NCI-H1092 (cell line): Measurements from ENCODE around the gene DLG5.

Experiments used
- DNase-seq: peaks from one replicate; lab custom pipeline; 2025; lab: John Stamatoyannopoulos, UW

The DLG5 gene

DNA sequence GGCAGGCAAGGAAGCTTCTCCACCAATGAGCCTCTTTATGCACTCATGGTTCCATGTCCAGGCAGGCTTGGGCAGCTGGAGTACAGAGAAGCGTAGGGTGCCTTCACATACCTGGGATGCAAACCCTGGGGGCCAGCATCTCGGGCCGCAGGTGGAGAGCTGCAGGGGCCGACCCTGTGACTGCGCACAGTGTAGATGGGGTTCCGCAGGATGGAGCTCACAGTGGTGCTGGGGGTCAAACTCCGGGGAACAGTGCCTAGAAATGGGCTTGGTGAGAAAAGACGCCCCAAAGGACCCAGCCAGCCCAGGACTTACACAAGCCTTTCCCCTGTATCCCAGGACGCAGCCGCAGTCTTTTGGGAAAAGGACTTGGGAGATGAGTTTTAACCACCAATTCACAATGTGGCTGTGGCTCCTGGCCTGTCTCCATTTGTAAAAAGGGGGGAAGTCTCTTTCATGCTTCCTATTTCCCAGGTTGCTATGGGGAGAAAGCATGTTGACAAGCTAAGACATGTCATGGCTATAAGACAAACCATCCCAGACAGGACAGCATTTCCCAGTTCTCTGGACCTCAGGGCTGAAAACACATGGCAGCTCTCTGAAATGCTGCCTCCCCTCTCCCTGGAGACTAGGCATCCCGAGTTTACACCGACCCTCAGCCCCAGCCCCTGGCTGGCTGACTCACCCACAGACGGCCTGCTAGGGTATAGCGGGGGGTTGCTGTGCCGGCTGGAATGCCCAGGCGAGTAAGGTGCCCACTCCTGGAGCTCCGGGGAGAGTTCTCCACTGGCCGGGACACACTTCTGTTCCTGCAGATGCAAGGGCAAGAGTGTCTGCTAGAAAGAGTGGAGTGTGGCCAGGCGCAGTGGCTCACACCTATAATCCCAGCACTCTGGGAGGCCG, 107.1 kb downstream of the DLG5 start:
- DNase-seq, result no peak

DNA sequence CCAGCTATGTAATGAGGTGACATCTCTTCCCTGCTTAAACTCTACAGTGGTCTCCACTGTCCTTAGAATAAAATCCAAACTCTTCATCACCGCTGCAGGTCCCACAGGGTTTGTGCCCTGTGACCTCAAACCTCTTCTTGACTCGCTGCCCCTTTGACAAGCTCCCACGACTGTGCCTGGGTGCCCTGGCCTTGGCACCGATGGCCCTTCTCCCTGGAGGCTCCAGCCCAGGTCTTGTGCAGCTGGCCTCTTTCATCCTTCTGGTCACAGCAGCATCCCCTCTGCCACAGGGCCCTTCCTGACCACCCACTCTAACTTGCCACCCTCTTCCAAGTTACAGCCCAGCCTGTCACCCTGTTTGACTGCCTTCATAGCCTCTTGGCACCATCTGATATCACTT, 108.2 kb downstream of the DLG5 start:
- DNase-seq, result no peak

DNA sequence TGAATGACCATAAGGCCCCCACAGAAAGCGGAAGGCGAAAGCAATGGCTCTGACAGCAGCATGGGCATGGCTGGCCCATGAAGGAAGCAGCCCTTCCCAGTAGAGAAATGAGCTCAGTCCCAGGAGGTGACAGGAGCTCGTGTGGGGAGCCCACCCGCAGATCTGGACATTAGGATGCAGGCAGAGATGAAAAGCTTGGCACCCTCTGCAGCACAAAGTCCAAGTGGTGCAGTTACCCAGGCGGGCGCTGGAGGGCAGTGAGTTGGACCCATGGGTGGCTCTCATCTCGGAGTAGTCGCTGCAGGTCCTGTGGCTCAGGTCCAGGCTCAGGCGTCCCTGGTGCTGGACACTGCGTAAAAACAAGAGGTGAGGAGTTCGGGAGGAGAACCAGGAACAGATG, 109.0 kb downstream of the DLG5 start:
- DNase-seq, result no peak

DNA sequence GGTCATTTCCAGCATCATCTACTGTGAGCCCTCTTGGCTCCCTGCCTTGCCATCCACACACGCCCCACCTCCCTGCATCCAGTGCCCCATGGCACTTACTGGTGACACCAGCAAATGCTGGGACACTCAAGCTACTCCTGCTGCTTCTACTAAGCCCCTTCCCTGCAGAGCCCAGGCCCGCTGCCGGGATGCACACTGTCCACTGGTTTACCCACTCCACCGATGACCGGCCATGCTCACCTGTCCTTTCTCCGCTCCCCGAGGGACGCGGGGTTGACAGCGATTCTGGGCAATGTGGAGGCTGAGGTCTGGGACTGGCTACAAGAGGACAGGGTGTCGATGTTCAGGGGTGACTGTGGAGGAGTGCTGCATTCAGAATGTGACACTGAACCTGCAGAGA, 110.2 kb downstream of the DLG5 start:
- no peak for DNase-seq

DNA sequence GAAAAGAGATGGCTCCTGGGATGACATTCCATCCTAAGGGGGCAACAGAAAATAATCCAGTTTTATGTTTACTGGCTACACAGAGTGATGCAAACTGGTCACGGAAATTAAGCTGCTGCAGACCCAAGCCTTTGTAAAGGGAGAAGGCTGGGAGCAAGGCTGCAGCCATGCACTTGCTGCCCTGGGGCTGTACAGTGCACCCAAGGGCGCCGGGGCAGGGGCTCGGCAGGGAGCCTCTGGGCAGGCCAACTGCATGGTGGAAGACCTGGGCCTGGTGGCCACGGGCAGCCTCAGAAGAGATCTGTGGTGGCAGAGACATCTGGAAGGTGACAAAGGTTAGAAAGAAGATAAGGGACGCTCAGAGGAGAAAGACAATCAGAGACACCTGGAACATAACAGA, 113.8 kb downstream of the DLG5 start:
- no peak for DNase-seq

DNA sequence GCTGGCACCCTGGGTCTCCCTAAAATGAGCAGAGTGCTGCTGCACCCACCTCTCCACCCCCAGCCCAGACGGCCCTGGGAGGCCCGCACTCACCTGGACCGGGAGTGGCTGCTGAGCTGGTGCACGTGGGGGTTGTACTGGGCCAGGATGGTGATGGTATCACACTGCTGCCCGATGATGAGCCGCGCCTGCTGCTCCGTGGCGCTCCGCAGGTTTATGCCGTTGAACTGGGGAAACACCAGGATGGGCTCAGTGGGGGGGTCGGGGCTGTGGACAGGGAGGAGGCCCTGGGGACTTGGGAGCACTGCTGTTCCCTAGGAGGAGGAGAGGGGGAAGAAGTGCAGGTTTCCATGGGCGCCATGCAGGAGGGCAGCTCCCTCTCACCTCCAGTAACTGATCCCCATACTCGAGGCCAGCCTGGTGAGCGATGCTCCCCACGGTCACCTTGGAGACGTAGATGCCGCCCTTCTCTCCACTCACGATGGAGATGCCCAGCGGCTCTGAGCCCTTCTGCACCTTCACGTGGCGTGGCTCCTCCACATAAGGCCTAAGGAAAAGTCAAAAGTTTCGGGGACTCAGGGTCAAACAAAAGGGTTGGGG, 114.6 kb downstream of the DLG5 start:
- no peak for DNase-seq

DNA sequence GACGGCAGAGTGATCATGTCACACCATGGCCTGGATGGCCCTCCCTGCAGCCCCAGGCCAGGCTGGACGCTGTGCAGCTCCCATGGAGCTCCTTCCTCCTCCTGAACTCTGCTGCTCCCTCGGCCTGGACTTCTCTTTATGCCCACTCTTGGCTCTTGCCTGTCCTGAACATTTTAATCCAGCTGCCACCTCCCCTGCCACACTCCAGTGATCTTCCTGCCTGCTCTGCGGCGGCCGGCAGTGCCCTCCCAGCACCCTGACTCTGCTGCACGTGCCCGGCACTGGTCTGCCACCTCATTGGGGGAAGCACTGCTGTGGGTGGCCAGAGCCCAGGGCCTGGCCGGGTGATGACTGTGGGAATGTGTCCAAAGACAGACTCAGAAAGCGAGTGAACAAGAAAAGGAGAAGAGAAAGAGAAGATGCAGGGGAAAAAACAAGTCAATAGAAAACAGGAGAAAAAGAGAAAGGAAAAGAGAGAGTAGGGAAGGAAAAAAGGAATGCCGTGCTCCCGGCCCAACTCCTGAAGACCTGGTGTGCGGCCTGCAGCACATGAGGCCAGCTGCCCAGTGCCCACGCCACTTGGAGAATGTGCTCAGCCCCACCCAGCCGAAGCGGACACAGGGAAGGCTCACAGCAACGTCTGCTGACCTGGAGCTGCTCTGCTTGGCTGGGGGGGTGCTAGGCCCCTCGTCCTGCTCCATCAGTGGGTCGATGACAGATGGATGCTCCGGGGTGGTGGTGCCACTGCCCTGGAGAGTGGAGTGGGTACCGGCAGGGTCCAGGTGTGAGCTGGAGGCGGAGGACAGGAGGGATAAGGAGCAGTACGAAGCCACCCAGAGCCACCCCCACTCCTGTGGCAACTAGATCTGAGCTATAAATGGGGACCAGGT, 115.9 kb downstream of the DLG5 start:
- no peak for DNase-seq

DNA sequence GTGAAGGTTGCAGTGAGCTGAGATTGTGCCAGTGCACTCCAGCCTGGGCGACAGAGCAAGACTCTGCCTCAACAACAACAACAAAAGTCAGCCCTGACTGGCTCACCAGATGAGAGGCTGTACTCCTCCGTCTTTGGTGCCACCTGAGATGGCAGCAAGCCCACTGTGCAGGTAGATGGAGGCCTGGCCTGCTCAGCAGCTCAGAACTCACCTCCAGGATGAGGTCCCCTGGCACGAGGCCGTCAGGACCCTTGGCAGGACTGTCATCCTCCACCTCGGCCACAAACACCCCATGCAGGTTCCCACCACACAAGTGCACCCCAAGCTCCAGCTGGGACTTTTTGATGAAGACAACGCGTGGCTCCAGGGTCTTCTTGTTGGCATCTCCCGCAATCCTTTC, 117.2 kb downstream of the DLG5 start:
- DNase-seq, result no peak

DNA sequence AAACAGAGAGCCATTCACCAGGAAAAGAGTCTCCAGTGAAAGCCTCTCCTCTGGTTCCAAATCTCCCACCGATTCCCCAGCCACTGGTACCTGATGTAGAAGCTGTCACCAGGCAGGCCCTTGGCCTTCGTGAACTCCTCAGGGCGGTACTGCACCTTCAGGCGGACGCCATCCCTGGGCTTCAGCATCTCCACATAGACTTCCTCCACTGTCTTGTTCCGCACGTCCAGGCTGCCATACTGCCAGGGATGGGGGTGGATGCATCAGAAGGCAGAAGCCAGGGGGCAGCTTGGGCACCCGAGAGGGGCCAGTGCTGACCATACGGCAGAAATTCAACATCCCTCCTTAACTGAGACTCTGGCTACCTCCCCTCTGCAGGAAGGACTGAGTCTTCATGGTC, 118.8 kb downstream of the DLG5 start:
- no peak for DNase-seq

DNA sequence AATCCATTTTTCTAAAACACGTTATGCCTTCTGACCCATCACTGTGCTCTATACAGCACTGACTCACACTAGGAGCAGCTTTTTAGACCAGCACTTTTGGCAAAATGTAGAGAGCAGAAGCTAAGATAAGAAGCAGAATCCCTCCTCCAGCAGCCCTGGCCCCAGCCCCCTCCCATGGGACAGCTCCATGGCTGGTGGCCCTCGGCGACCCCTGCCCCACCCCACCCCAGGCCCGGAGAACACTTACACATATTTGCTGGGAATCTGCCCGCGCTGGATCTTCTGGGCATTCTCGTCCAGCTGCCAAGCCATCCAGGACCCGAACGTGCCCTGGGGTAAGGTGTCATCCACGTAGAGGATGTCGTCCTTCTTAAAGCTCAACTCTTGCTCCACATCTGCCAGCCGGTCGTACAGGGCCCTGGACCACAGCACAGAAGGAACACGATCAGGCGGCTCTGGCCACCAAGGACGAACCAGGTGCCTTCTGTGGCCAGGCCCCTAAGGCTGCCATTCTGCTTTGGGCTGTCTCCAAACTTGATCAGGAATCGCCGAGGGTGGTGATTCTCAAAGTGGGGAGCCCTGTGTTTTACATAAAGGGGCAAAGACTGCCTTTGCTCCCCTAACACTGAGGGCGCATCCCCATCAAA, 119.9 kb downstream of the DLG5 start:
- no peak for DNase-seq

DNA sequence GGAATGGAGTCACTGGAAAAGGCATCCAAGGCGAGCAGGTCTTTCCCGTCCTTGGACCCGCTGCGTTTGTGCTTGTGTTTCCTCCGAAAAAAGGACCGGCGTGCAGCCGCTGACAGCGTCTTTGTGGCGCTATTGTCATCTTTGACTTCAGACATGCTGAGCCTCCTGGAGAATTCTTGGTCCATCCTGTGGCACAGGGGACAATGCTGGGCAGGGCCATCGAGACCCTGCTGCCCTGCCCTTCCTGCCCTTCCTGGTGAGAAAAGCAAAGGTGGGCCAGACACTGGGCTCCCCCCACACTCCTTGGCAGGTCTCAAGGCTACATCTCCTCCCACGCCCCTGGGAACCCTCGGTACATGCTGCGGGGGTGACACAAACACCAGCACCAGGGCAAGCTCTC, 120.9 kb downstream of the DLG5 start:
- no peak for DNase-seq

DNA sequence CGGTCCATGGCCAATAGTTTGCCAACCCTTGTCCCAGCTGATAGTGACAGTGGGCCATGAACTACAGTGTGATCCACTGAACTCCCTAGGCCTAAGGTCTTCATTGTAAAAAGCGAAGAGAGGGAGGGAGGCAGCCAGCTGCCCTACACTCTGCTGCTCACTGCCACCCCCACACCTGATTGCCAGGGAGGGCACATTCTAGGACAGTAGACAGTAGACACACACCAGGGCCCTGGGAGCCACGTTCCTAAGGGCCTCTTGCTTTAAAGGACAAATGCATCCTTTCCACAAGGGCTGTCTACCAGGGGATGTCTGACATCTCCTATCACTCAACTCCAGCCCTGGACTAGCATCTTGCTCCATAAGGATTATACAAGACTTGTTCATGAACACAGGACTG, 122.2 kb downstream of the DLG5 start:
- DNase-seq, result no peak

DNA sequence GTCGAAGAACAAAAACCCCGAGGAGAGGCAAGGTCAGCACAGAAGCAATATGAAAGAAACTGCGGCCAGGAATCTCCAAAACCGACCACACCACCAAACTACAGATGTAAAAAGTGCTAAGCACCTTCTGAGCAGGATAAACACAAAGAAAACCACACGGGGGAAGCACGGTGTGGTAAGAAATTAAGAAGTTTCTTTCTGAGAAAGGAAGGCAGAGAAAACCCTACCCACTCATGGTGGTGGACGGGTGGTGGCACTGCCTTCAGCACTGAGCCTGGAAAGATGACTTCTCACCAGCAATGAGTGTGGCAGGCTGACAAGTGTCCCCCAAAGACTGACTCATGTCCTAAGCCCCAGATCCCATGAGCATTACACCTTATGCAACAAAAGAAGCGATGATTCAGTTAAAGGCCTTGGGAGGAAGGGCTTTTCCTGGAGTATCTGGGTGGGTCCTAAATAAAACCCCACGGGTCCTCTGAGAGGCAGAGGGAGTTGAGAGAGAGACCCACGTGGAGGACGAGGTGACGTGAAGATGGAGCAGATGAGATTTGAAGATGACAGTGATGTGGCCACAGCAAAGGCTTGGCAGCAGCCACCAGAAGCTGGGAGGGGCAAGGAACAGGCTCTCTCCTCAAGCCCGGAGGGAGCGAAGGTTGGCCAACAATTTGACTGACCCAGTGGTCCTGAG, 124.9 kb downstream of the DLG5 start:
- no peak for DNase-seq

DNA sequence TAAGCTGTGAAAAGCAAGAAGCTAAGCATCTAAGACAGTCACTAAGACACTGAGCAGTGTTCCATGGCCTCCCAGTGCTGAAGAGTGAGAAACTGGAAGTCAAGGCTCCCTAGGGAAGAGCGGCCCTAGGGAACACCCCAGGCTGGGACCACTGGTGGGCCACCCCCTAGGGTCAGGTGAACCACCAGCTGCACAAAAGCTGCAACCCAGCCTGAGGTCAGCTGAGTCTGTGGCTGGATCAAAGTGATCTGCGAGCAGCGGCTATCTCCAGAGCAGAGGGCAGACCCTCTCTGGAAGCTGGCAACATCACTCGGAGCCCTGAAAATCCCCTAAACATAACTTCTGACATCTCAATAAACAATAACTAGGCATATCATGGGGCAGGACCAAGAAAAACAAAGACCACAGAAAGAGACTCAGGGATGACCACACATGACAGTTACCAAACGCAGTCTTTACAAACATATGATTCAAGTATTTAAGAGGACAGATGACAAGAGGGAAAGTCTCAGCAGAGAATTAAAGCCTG, 125.8 kb downstream of the DLG5 start:
- DNase-seq, result no peak

DNA sequence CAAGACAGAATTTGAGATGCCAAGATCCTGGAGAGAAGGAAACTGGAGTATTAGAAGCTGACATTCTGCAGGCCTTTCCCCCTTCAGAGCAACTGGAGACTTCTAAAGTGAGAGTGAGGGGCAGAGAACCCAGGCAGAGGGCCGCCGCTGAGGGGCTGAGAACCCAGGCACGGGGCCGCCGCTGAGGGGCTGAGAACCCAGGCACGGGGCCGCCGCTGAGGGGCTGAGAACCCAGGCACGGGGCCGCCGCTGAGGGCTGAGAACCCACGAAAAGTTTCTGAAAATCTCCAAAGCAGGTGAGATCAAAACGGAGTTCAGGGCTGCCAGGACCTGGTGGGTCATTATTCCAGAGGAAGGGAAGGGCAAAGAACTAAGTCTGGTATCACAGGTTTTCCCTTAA, 126.2 kb downstream of the DLG5 start:
- DNase-seq, result no peak

DNA sequence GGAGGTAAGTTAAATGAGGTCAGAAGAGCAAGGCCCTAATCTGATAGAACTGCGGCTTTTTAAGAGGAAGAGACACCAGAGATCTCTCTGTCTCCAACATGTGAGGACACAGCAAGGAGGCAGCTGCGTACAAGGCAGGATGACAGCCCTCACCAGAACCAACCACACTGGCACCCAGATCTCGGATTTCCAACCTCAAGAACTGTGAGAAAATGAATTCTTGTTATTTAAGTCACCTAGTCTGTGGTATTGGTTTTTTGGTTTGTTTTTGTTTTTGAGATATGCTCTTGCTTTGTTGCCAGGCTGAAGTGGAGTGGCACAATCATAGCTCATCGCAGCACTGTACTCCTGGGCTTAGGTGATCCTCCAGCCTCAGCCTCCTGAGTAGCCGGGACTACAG, 127.2 kb downstream of the DLG5 start:
- DNase-seq, result no peak

DNA sequence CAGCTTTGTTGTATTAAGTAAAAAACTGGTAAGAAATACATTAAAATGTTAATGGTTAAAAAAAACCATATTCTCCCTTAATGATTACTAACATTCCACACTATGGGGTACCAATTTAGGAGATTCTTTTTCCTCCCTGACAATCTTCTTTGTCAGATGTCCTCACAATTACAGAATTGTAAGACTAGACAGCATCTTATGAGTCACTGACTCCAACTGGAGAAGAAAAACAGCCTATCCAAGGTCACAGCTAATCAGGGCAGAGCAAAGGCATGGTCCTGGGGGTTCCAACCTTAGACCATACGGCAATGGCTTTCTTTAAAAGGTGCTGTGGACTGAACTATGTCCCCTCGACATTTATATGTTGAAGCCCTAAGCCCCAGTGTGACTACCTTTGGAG, 127.6 kb downstream of the DLG5 start:
- no peak for DNase-seq

DNA sequence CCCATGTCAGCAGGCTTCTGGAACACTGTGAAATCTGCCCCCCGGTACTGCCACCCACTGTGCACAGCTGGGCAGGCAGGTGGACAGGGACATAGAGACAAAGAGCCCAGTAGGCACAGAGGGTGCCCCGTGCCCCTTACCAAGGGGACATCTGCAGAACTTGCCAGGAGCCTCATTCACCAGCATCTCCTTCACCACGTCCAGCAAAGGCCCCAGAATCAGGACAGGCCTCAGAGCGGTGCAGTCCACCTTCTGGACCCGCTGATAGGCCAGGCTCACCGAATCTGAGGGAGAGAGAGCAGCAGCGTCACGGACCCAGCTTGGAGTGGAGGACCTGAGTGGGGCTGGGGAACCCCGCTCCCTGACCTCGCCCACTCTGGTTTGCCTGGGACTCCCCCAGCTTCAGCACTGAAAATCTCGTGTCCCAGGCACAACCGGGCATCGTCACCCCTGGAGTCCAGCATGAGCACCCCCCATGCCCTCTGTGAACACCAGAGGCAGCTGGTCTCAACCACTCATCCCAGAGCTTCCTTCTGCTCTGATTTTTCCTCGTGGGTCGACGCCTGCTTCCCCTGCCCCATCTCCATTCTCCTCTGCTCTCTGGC, 130.1 kb downstream of the DLG5 start:
- DNase-seq, result no peak

DNA sequence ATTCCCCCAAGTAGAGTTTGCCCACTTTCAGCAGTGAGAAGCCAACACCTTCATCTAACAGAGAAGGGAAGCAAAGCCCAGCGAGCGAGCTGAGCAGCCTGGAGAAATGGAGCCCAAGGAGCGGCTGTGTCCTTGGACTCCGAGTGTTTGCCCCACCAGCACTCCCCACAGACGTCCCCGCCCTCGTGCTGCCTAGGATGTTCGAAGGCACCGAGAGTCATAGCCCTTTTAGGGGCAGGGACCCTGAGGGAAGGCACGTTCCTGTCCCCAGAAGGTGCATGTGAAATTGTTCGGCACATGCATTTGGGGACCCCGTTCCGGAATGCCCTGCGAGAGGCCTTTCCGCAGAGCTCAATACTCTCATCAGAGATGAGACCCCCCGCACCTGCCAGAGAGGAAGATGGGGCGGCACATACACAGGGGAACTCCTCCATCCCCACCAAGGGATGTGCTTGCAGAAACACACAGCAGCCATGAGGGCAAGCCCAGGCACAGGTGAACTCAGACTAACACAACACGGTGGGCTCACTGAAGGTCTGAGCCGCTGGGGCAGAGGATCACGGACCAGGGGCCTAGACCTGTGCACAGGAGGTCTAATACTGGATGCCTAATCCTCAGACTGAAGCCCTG, 131.0 kb downstream of the DLG5 start:
- DNase-seq, result no peak
